NCI-H1436 treated with DMSO at 0.1 percent for 48 hours (cell line): Measurements from ENCODE around the gene CHAMP1.
"Not testable (repeated sequence)": the region's sequence is repeated elsewhere in the genome, so short reads cannot be mapped to it uniquely, and the experiment has no call there.

Experiments used
- DNase-seq: peaks from one replicate; lab custom pipeline; 2025; lab: John Stamatoyannopoulos, UW

Gene CHAMP1

GRCh38 chr13:114334305-114335053 lies 20.2 kb downstream of the CHAMP1 start:
- no peak for DNase-seq

DNA sequence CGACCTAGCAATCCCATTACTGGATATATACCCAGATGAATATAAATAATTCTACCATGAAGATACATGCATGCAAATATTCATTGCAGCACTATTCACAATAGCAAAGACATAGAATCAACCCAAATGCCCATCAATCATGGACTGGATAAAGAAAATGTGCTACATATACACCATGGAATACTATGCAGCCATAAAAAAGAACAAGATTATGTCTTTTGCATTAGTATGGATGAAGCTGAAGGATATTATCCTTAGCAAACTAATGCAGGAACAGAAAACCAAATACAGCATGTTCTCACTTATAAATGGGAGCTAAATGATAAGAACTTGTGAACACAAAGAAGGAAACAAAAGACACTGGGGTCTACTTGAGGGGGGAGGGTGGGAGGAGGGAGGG lies 22.2 kb downstream of the CHAMP1 start:
- DNase-seq, result not testable (repeated sequence)

DNA sequence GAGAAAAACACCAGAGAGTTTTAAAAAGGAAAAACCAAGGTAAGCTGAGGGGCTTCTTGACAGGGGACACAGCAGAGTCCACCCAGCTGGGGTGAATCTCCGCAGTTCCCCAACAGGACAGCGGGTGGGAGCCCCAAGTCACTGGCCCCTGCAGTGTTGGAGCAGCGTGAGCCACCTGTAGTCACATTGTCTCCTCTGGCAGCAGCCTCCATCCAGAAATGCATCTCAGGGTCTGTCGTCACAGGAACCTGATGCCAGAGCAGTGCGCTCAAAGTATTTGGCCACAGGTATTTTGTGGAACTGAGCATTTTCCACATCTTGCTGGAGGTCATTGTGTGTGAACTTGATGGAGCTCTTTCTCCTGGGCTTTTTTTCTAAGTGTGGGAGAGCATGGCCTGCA lies 24.7 kb downstream of the CHAMP1 start:
- DNase-seq, result no peak

DNA sequence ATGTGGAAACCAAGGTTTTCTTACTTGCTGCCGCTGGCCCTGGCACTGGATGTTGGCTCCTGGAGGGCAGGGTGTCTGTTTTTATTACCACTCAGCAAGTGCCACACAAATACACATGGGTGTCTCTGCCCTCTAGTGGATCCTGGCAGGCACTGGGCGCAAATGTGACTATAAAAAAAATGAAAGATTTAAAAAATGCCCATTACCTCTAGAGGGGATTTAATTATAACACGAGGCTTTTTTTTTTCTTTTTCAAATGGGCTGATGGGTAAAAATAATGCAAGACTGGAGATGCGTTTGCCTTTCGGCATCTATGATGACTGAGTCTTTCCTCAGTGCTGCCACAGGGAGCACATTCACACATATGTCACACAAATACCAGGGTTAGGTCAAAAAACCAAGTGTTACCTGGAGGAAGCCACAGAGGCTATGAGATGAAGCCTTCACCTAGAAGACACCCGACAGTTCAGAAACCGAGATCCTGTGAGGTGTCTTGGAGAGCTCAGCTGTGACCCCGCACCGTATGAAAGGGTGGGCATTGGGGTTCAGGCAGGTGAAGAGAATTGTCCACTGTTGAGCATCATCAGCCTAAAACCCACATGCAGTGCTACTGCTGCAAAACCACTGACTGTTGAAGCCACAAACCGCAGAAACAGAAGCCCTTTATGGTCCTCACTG lies 25.7 kb downstream of the CHAMP1 start:
- no peak for DNase-seq

GRCh38 chr13:114341003-114341777 lies 26.9 kb downstream of the CHAMP1 start:
- no peak for DNase-seq

DNA sequence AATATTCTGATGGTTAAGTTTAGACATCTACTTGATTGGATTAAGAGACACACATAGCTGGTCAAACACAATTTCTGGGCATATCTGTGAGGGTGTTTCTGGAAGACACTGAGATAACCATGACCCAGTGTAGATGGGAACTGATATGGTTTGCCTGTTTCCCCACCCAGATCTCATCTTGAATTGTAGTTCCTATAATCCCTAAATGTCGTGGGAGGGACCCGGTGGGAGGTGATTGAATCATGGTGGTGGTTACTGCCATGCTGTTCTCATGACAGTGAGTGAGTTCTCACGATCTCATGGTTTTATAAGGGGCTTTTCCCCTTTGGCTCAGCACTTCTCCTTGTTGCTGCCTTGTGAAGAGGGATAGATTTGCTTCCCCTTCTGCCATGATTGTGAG lies 33.0 kb downstream of the CHAMP1 start:
- DNase-seq, result not testable (repeated sequence)

DNA sequence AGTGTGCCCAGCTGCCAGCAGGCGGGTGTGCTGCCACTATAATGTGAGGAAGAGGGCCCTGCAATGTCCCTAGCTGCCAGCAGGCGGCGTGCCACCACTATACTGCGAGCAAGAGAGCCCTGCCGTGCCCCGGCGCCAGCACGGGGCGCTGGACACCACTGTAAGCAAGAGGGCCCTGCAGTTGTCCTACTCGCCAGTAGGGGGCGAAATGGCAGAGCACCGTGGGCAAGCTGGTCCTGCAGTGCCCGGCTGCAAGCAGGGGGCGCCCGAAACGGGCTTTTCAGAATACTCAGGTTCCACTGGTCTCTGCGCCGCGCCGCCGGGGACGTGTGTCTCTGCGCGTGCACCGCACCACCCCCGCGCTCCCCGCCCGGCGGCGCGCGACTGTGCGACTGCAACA lies 38.5 kb downstream of the CHAMP1 start:
- not testable (repeated sequence) for DNase-seq

DNA sequence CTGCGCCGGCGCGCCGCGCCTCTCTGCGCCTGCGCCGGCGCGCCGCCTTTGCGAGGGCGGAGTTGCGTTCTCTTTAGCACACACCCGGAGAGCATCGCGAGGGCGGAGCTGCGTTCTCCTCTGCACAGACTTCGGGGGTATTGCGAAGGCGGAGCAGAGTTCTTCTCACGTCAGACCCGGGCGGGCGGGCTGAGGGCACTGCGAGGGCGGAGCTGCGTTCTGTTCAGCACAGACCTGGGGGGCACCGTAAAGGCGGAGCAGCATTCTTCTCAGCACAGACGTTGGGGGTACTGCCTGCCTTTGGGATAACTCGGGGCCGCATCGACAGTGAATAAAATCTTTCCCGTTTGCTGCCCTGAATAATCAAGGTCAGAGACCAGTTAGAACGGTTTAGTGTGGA lies 39.1 kb downstream of the CHAMP1 start:
- DNase-seq, result not testable (repeated sequence)
